Spleen (tissue), 7 donors: ENCODE data around the gene TRAPPC6A.

Experiments
- CTCF ChIP-seq, 11 experiments: fragments of 200-600 bp in 7 of 11; fragments of 450-650 bp in 4 of 11; sonication (generic) in 4 of 11; IDR thresholded peaks in 8 of 11; conservative IDR thresholded peaks in 3 of 11; 1 replicate in 7 of 11; 2 replicates in 4 of 11; pipeline versions ENCODE4 v1.4.0 to v1.8.0; 2016 to 2021; ENCODE audit warnings: antibody characterized with exemption in 11 of 11, inconsistent platforms in 4 of 11, mild to moderate bottlenecking in 1 of 11
- POLR2A ChIP-seq, 3 donors: fragments of 450-650 bp; IDR thresholded peaks; one replicate each; pipeline ENCODE4 v1.5.1; 2017; ENCODE audit warnings: antibody characterized with exemption in 3 of 3, mild to moderate bottlenecking in 1 of 3
- POLR2AphosphoS5 ChIP-seq, 3 donors: sonication (generic); formaldehyde crosslinking; IDR thresholded peaks; one replicate each; pipeline ENCODE4 v1.5.1; 2017; ENCODE audit warnings: antibody characterized with exemption in 3 of 3
- donor health status: DM: no; HTN: no; CAD: no; lungs with moderate emphysema.
- donor health status: DM: no; HTN: no; CAD: no.
- donor health status: DM: no; HTN: no; CAD: no.

- TF ChIP-seq CTCF (IDR thresholded peaks at IDR 0.05 in 8 of 11, conservative IDR thresholded peaks at IDR 0.05 in 3 of 11) (no peak), POLR2A (IDR thresholded peaks at IDR 0.05) (no peak), POLR2AphosphoS5 (IDR thresholded peaks at IDR 0.05) (no peak)
These were observed 21.3 kb downstream of the TRAPPC6A start for GRCh38 chr19:45156751-45157150.
